ENCODE results near the gene PFN4. TPM values are rescaled to one million over a fixed set of nuclear protein-coding genes. Genes with fewer than 3 reads are reported as not detected.
"Not testable (repeated sequence)": the region's sequence is repeated elsewhere in the genome, so short reads cannot be mapped to it uniquely, and the experiment has no call there.

PFN4 gene
- total and polyA plus RNA-seq, 8 donors: 0.48 to 1.8 (median 0.56) TPM; not detected in 5

GRCh38 chr2:24111407-24111901 lies 11.7 kb downstream of the PFN4 start:
- Histone ChIP-seq H3K27me3 (no peaks in the 10 kb centered on the region), H3K27ac (no peak overlapping the region), H3K4me1 (no peaks in the 10 kb centered on the region), H3K9me3 (peaks cover 0 to 7% (median 5%) of the 10 kb centered on the region in 4 donors), H3K36me3 (peaks cover 0 to 16% (median 6%) of the 10 kb centered on the region in 4 donors), H3K4me3 (no peak overlapping the region)
- intact Hi-C loops (cut with DNase I; ENCODE audit: low total_unique reads): no loop called here
- TF ChIP-seq CTCF (IDR thresholded peaks at IDR 0.05): no peak
- peak in 1 of 2 donors; percentile 16 for DNase-seq
- WGBS, 5 donors: 70 to 83% (median 78%) methylated on average over 2 of the region's 2 CpGs

GRCh38 chr2:24110660-24111303 lies 12.4 kb downstream of the PFN4 start:
- no peak for TF ChIP-seq CTCF (IDR thresholded peaks at IDR 0.05)
- TF ChIP-seq EP300 (IDR thresholded peaks at IDR 0.05): no peak
- no peak for TF ChIP-seq POLR2A (IDR thresholded peaks at IDR 0.05)
- no peak for TF ChIP-seq POLR2AphosphoS5 (IDR thresholded peaks at IDR 0.05)
- H3K36me3 ChIP-seq: peaks cover 0 to 12% (median 4%) of the 10 kb centered on the region in 4 donors
- H3K27me3 ChIP-seq: no peaks in the 10 kb centered on the region
- no peaks in the 10 kb centered on the region for H3K4me1 ChIP-seq
- H3K4me3 ChIP-seq: no peak overlapping the region
- 71 to 82% (median 79%) methylated on average over 7 of the region's 7 CpGs for WGBS, 5 donors
- peaks cover 0 to 7% (median 6%) of the 10 kb centered on the region in 4 donors for H3K9me3 ChIP-seq
- intact Hi-C loops (cut with DNase I; ENCODE audit: low total_unique reads): no loop called here
- H3K27ac ChIP-seq: no peak overlapping the region
- no peak for DNase-seq

DNA sequence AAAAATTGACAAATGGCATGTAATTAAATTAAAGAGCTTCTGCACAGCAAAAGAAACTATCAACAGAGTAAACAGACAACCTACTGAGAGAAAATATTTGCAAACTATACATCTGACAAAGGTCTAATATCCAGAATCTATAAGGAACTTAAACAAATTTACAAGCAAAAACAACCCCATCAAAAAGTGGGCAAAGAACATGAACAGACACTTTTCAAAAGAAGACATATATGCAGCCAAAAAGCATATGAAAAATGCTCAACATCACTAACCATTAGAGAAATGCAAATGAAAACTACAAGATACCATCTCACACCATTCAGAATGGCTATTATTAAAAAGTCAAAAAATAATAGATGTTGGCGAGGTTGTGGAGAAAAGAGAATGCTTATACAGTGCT lies 13.7 kb downstream of the PFN4 start:
- 85 to 100% (median 96%) methylated on average over 1 of the region's 1 CpG for WGBS, 5 donors
- H3K4me1 ChIP-seq; DNase-seq; H3K36me3 ChIP-seq; intact Hi-C loops (cut with DNase I; ENCODE audit: low total_unique reads); H3K27ac ChIP-seq; H3K9me3 ChIP-seq; H3K27me3 ChIP-seq; H3K4me3 ChIP-seq: not testable (repeated sequence)

GRCh38 chr2:24107336-24107735 lies 15.8 kb downstream of the PFN4 start:
- Histone ChIP-seq H3K9me3 (peaks cover 0 to 7% (median 0%) of the 10 kb centered on the region in 4 donors), H3K27ac (no peak overlapping the region), H3K27me3 (no peaks in the 10 kb centered on the region), H3K4me1 (no peaks in the 10 kb centered on the region), H3K4me3 (no peak overlapping the region), H3K36me3 (peaks cover 0 to 18% (median 12%) of the 10 kb centered on the region in 4 donors)
- TF ChIP-seq POLR2A (IDR thresholded peaks at IDR 0.05) (no peak), POLR2AphosphoS5 (IDR thresholded peaks at IDR 0.05) (no peak), CTCF (IDR thresholded peaks at IDR 0.05) (no peak), EP300 (IDR thresholded peaks at IDR 0.05) (no peak)
- WGBS, 5 donors: 44 to 96% (median 54%) methylated on average over 1 of the region's 1 CpG
- intact Hi-C loops (cut with DNase I; ENCODE audit: low total_unique reads): no loop called here
- no peak for DNase-seq

DNA sequence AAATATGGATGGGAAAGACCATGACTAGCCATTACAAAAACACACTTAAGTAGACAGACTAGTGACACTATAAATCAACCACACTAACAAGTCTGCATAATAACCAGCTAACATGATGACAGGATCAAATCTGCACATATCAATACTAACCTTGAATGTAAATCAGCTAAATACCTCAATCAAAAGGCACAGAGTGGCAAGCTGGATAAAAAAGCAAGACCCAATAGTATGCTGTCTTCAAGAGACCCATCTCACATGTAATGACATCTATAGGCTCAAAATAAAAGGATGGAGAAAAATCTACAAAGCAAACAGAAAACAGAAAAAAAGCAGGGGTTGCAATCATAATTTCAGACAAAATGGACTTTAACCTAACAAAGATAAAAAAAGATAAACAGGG lies 16.3 kb downstream of the PFN4 start:
- intact Hi-C loops (cut with DNase I; ENCODE audit: low total_unique reads): no loop called here
- Histone ChIP-seq H3K27me3 (no peaks in the 10 kb centered on the region), H3K9me3 (peaks cover 0 to 7% (median 0%) of the 10 kb centered on the region in 4 donors), H3K27ac (no peak overlapping the region), H3K4me3 (no peak overlapping the region), H3K36me3 (peaks cover 0 to 18% (median 12%) of the 10 kb centered on the region in 4 donors), H3K4me1 (no peaks in the 10 kb centered on the region)
- TF ChIP-seq EP300 (IDR thresholded peaks at IDR 0.05): no peak
- TF ChIP-seq CTCF (IDR thresholded peaks at IDR 0.05): no peak
- no peak for TF ChIP-seq POLR2AphosphoS5 (IDR thresholded peaks at IDR 0.05)
- no peak for TF ChIP-seq POLR2A (IDR thresholded peaks at IDR 0.05)
- DNase-seq: no peak
